ENCODE measurements around the gene CCDC97. TPM values are rescaled to one million over a fixed set of nuclear protein-coding genes. Genes with fewer than 3 reads are reported as not detected.

Gene CCDC97
- total RNA-seq, 1 donor from 2014 or later = 31.9 TPM

DNA sequence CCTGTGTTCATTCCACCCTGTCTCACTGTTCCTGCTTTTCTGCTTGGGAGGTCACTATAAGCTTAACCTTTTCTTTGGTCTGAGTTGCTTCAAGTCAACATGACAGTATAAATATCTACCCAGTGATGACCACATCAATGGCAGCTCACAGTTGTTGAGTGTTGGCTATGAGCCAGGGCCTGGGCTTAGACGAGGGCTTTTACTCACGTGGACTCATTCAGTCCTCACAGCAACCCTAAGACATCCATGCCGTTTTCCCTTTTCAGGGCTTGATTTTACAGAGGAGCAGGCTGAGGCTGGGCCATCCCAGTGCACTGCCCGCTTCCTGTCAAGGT, 10.2 kb upstream of the CCDC97 start:
- Histone ChIP-seq H3K9me3 (no peaks in the 10 kb centered on the region), H3K27me3 (no peaks in the 10 kb centered on the region), H3K27ac (peak overlapping the region; percentile 82), H3K4me1 (peaks cover 56% of the 10 kb centered on the region), H3K4me3 (no peak overlapping the region), H3K36me3 (peaks cover 76% of the 10 kb centered on the region)
- TF ChIP-seq, protein P1, sequence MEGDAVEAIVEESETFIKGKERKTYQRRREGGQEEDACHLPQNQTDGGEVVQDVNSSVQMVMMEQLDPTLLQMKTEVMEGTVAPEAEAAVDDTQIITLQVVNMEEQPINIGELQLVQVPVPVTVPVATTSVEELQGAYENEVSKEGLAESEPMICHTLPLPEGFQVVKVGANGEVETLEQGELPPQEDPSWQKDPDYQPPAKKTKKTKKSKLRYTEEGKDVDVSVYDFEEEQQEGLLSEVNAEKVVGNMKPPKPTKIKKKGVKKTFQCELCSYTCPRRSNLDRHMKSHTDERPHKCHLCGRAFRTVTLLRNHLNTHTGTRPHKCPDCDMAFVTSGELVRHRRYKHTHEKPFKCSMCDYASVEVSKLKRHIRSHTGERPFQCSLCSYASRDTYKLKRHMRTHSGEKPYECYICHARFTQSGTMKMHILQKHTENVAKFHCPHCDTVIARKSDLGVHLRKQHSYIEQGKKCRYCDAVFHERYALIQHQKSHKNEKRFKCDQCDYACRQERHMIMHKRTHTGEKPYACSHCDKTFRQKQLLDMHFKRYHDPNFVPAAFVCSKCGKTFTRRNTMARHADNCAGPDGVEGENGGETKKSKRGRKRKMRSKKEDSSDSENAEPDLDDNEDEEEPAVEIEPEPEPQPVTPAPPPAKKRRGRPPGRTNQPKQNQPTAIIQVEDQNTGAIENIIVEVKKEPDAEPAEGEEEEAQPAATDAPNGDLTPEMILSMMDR (IDR thresholded peaks at IDR 0.05) = no peak
- DNase-seq = no peak
- ATAC-seq = peak; percentile 11
- intact Hi-C loops (cut with DNase I) = no loop called here

DNA sequence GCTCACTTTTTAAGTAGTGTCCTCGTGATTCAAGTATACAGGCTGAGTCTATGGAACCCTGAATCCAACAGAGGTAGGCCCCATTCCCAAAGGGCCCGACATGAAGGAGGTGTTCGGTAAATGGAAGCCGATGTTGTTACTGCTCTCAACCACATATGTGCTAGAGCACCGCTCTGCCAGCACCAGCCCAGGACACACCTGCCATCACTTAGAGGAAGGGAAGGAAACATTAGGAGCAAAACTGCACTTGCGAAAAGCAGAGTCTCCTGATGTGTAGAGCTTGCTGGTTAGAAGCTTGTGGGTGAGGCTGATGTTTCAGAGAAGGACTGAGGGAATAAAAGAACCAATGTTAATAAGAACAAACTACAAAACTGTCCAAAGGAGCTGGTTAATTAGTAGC, 9.4 kb upstream of the CCDC97 start:
- TF ChIP-seq, protein P1 (IDR thresholded peaks at IDR 0.05) = no peak
- no peaks in the 10 kb centered on the region for H3K9me3 ChIP-seq
- H3K4me3 ChIP-seq = no peak overlapping the region
- peaks cover 76% of the 10 kb centered on the region for H3K36me3 ChIP-seq
- no peak for ATAC-seq
- H3K4me1 ChIP-seq = peaks cover 56% of the 10 kb centered on the region
- peak; percentile 7 for DNase-seq
- H3K27ac ChIP-seq = peak overlapping the region; percentile 82
- intact Hi-C loops (cut with DNase I) = no loop called here
- H3K27me3 ChIP-seq = no peaks in the 10 kb centered on the region

DNA sequence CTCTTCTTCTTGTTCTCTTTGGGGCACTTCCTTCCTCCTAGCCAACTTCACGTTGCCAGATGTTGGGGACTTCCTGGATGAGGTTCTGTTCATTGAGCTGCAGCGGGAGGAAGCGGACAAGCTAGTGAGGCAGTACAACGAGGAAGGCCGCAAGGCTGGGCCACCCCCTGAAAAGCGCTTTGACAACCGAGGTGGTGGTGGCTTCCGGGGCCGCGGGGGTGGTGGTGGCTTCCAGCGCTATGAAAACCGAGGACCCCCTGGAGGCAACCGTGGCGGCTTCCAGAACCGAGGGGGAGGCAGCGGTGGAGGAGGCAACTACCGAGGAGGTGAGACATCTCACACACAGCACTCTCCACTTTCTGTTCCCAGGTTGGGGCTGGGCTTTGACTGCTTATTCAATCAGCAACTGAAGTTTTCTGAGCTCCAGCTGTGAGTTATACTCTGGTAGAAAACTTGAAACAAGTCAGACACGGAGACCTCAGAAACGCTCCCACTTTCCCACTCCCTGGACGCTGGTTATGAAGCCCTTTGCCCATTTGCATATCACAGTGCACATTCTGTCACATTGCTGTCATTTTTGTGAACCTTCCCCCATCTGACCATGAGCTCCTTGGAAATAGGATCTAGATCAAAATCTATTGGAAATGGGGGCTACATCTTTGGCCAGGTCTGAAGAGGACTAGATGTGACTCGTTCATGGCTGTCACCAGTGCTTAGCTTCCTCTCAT, 7.2 kb upstream of the CCDC97 start:
- Histone ChIP-seq H3K4me1 (peaks cover 44% of the 10 kb centered on the region), H3K9me3 (no peaks in the 10 kb centered on the region), H3K36me3 (peaks cover 82% of the 10 kb centered on the region), H3K27ac (no peak overlapping the region), H3K4me3 (no peak overlapping the region), H3K27me3 (no peaks in the 10 kb centered on the region)
- ATAC-seq (no peak), DNase-seq (peak; percentile 69)
- TF ChIP-seq, protein P1 (IDR thresholded peaks at IDR 0.05) = no peak
- intact Hi-C loops (cut with DNase I) = no loop called here

DNA sequence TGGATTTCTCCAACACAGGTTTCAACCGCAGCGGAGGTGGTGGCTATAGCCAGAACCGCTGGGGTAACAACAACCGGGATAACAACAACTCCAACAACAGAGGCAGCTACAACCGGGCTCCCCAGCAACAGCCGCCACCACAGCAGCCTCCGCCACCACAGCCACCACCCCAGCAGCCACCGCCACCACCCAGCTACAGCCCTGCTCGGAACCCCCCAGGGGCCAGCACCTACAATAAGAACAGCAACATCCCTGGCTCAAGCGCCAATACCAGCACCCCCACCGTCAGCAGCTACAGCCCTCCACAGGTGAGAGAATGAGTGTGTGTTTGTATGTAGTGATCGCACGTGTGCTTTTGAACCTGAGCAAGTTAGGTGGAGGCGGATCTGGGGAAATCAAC, 6.0 kb upstream of the CCDC97 start:
- Histone ChIP-seq H3K9me3 (no peaks in the 10 kb centered on the region), H3K36me3 (peaks cover 84% of the 10 kb centered on the region), H3K4me3 (no peak overlapping the region), H3K4me1 (peaks cover 44% of the 10 kb centered on the region), H3K27ac (no peak overlapping the region), H3K27me3 (no peaks in the 10 kb centered on the region)
- no peak for ATAC-seq
- intact Hi-C loops (cut with DNase I) = no loop called here
- DNase-seq = peak; percentile 59
- TF ChIP-seq, protein P1 (IDR thresholded peaks at IDR 0.05) = no peak

DNA sequence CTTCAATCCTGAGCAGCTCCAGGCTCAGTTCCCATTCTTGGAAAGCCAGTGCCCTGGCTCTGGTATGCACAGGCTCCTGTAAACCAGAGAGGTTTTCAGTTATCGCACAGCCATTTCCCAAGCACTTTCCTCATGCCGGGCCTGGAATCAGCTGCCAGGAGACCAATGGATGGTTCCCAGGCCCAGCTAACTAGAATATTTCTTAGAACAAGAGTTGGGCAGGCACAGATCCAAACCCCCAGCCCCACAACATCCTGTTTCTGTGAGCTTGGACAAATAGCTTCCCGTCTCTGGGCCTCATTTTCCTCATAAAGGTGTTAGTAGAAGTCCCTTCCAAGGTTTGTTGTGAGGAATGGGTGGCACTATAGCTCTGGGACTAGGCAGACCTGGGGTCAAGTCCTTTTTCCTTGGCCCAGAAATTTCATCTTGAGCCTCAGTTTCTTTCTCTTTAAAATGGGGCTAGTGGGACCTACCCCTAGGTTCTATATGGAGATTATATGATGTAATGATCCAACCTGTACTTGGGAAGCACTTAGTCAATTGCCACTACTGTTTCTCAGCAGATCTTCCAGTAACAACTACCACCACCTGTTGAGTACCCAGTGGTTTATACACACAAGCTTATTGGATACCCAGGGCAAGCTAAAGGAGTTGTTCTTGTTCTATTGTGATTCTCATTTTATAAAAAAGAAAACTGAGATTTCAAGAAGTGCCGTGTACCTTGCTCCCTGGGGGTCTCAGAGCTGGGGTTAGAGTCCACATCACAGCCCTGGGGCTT, 5.1 kb upstream of the CCDC97 start:
- TF ChIP-seq, protein P1 (IDR thresholded peaks at IDR 0.05) = no peak
- intact Hi-C loops (cut with DNase I) = no loop called here
- no peaks in the 10 kb centered on the region for H3K27me3 ChIP-seq
- no peak overlapping the region for H3K27ac ChIP-seq
- peaks cover 81% of the 10 kb centered on the region for H3K36me3 ChIP-seq
- peak; percentile 21 for DNase-seq
- no peak for ATAC-seq
- no peaks in the 10 kb centered on the region for H3K9me3 ChIP-seq
- no peak overlapping the region for H3K4me3 ChIP-seq
- H3K4me1 ChIP-seq = peaks cover 40% of the 10 kb centered on the region
